ENCODE measurements around the gene PPARA. TPM values are rescaled to one million over a fixed set of nuclear protein-coding genes. Genes with fewer than 3 reads are reported as not detected.

Gene PPARA
- total RNA-seq, 1 experiment from 2014 or later: 1.7 TPM

Other genes with a start within 250 kb of the PPARA start
- not detected in 2 replicates for gene WNT7B, start 173.4 kb upstream of the PPARA start, total RNA-seq (2014; rRNA removed; shearing (Covaris generic))
- 38.4 and 49.2 TPM in 2 replicates for gene CDPF1, start 99.8 kb downstream of the PPARA start, total RNA-seq (2014; rRNA removed; shearing (Covaris generic))
- not detected in 2 replicates for gene PKDREJ, start 112.8 kb downstream of the PPARA start, total RNA-seq (2014; rRNA removed; shearing (Covaris generic))
- gene TTC38, start 117.5 kb downstream of the PPARA start, total RNA-seq (2014; rRNA removed; shearing (Covaris generic)): 28.2 and 37.7 TPM in 2 replicates
- gene GTSE1, start 146.3 kb downstream of the PPARA start, total RNA-seq (2014; rRNA removed; shearing (Covaris generic)): 23.4 and 46.3 TPM in 2 replicates
- 55.4 and 57.7 TPM in 2 replicates for gene TRMU, start 185.2 kb downstream of the PPARA start, total RNA-seq (2014; rRNA removed; shearing (Covaris generic))